Middle frontal gyrus (tissue), 1 donor: ENCODE data around the gene PTMA.
"Not testable (repeated sequence)": the region's sequence is repeated elsewhere in the genome, so short reads cannot be mapped to it uniquely, and the experiment has no call there.

Experiments
- DNase-seq: peaks from one replicate; pipeline ENCODE4 v3.0.0-alpha.2; 2015; ENCODE audit warnings: low spot score; ENCODE audit errors: extremely low spot score

Gene PTMA

GRCh38 chr2:231692847-231693246 is 15.5 kb upstream of the PTMA start:
- DNase-seq, result no peak

- no peak for DNase-seq
These were observed 14.4 kb upstream of the PTMA start for GRCh38 chr2:231693956-231694355.

GRCh38 chr2:231696004-231696367 is 12.3 kb upstream of the PTMA start:
- no peak for DNase-seq

- no peak for DNase-seq
These were observed 9.3 kb upstream of the PTMA start for GRCh38 chr2:231699006-231699405.

- DNase-seq, result no peak
These were observed 6.6 kb upstream of the PTMA start for GRCh38 chr2:231701456-231702373.

- no peak for DNase-seq
These were observed 4.3 kb upstream of the PTMA start for GRCh38 chr2:231704017-231704416.

GRCh38 chr2:231706731-231707624 is 1.3 kb upstream of the PTMA start:
- peak; percentile 98 for DNase-seq

- DNase-seq, result no peak
These were observed 749 bp upstream of the PTMA start for GRCh38 chr2:231707625-231707926.

- no peak for DNase-seq
These were observed 679 bp downstream of the PTMA start for GRCh38 chr2:231708773-231709635.

- DNase-seq, result no peak
These were observed 1.3 kb downstream of the PTMA start for GRCh38 chr2:231709636-231709980.

GRCh38 chr2:231709981-231710798 is 1.9 kb downstream of the PTMA start:
- peak; percentile 73 for DNase-seq

GRCh38 chr2:231710799-231711676 is 2.7 kb downstream of the PTMA start:
- DNase-seq, result no peak

- DNase-seq, result no peak
These were observed 3.5 kb downstream of the PTMA start for GRCh38 chr2:231711677-231712450.

- not testable (repeated sequence) for DNase-seq
These were observed 4.2 kb downstream of the PTMA start for GRCh38 chr2:231712451-231713021.

GRCh38 chr2:231713406-231713729 is 5.0 kb downstream of the PTMA start:
- not testable (repeated sequence) for DNase-seq

GRCh38 chr2:231713730-231714638 is 5.7 kb downstream of the PTMA start:
- peak; percentile 51 for DNase-seq

GRCh38 chr2:231714639-231715498 is 6.5 kb downstream of the PTMA start:
- no peak for DNase-seq
